GM12865 (cell line): ENCODE data around the gene EMP1.

Source experiments
- DNase-seq: peaks from one replicate; pipeline ENCODE4 v3.0.0; 2010; ENCODE audit warnings: low read depth
- H3K4me3 ChIP-seq: 2 replicates; pipeline ENCODE4 v1.5.1; 2011; ENCODE audit warnings: mild to moderate bottlenecking, low read depth, low read length, control low read depth
- TF ChIP-seq, protein P1 (sequence below): IDR thresholded peaks from 2 replicates; pipeline ENCODE4 v1.5.1; 2011; ENCODE audit warnings: low read length, control low read depth, low read depth, inconsistent platforms; ENCODE audit not compliant: insufficient read depth; ENCODE audit errors: missing control alignments

Gene EMP1

DNA sequence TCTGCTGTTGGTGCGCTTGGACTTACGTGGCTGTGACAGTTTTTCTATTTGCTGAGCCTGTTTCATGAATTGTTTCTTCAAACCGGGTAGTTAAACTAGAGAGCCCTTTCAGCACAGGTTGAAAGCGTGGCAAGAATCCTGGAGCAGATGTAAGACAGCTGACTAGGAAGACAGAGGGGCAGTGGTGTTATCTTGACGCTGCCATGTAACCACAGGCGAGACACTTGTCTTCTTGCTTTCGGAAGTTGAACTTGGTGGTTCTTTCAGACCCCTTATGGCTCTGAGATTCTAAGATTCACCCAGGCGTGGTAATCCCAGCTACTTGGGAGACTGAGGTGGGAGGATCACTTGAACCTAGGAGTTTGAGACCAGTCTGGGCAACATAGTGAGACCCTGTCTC, 4.3 kb downstream of the EMP1 start:
- no peak overlapping the region for H3K4me3 ChIP-seq
- no peak for DNase-seq
- TF ChIP-seq, protein P1, sequence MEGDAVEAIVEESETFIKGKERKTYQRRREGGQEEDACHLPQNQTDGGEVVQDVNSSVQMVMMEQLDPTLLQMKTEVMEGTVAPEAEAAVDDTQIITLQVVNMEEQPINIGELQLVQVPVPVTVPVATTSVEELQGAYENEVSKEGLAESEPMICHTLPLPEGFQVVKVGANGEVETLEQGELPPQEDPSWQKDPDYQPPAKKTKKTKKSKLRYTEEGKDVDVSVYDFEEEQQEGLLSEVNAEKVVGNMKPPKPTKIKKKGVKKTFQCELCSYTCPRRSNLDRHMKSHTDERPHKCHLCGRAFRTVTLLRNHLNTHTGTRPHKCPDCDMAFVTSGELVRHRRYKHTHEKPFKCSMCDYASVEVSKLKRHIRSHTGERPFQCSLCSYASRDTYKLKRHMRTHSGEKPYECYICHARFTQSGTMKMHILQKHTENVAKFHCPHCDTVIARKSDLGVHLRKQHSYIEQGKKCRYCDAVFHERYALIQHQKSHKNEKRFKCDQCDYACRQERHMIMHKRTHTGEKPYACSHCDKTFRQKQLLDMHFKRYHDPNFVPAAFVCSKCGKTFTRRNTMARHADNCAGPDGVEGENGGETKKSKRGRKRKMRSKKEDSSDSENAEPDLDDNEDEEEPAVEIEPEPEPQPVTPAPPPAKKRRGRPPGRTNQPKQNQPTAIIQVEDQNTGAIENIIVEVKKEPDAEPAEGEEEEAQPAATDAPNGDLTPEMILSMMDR: no peak

DNA sequence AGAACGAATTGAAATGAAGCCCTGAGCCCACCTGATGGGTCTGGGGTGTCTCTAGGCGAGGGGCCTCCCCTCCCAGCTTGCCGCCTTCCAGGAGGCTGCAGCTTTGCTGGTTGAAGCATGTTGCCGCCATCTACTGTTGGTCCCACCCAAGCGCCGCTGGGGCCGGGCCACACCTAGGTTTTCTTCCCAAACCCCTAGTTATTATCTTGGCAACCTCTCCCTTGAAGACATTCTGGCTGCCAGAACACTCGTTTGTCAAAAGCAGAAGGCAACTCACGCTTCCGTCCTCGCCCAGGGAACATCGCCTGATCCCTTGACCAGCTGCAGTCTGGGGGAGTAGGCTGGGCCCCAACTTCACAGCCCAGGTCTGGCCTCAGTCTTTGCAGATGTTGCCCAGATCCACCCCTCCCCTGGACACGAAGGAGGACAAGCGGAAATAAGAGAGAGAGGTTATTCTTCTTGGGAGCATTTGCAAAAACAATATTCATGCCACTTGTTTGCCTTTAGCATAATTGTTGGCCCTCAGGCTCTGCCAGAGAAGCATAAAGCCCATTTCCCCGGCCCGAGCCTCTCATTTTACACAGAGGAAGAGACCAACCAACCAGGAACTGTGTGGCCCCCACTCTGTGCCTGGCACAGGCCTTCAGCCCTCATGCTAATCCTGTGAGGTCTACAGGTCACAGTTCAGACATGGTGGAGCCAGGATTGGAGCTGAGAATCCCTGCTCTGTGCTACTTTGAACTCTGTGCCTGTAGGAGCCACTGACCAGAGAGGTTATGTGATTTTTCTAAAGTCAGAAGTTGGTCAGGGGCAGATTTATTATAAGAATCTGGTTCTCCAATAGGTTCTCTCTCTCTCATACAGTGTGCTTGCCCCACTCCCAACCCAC, 6.8 kb downstream of the EMP1 start:
- TF ChIP-seq, protein P1: peak; percentile 17
- peak; percentile 4 for DNase-seq
- no peak overlapping the region for H3K4me3 ChIP-seq

DNA sequence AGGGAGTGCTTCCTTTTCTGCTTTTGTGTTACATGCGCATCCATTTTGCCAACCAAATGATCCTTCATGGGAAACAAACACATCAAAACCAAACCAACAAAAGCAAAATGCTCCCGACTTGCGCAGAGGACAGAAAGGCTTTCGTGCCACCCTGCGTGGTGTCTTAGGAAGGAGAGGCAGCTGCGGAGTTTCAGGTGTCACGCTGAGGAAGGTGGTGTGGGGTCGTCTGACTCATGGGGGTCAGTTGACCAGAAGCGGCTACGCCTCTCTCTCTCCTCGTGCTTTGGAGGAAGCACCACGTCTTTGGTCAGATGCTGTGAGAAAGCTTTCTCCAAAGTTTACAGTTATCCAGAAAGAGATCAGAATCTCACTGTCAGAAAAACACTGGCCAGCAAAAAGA, 7.9 kb downstream of the EMP1 start:
- H3K4me3 ChIP-seq: no peak overlapping the region
- TF ChIP-seq, protein P1: no peak
- no peak for DNase-seq

DNA sequence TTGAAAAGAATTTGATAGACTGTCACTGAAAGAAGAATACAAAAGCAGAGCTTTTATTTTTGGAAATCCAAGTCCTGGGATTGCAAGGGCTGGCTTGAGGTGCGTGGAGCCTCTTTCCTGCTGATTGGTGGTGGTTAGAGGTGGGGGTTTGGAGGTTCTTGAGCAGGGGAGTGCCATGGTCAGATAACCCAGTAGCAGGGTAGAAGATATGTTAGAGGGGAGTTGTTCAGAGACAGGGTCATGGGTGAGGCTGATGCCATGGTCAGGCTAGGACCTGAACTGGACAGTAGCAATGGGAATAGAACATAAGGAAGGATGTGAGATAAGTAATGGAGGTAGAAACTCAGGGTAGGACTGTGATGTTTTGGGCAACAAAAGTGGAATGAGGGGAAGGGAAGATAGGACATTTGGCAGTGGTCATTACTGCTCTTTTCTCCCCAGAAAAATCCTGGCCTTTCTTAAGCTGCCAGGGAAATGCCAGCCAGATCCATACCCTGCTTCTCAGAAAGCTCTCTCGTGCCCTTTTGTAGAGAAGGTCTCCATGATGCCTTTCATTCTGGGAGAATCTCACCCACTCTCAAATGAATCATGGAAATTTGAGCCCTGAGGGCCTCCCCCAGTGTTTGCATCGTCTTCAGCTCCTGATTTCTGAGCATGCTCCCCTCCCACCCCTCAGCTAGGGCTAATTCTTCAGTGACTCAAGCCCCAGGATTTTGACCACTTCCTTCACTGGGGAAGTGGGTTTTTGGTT, 9.5 kb downstream of the EMP1 start:
- no peak for DNase-seq
- TF ChIP-seq, protein P1: no peak
- no peak overlapping the region for H3K4me3 ChIP-seq

DNA sequence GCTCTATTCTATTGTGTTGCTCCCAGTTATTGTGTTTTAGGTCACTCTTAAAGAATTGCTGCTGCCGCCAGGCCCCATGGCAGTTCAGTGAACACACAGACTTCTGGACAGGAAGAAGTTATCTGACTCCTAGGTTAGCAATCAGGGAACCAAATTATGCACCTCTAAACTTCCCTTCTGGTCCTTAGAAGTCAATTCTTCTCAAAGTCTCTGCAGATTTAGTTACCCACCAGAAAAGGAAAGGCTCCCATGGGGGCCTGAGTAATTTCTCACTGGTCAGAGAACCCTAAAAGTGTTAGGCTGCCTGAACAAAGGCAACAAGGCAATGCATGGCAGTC, 10.0 kb downstream of the EMP1 start:
- H3K4me3 ChIP-seq: no peak overlapping the region
- TF ChIP-seq, protein P1: no peak
- no peak for DNase-seq

DNA sequence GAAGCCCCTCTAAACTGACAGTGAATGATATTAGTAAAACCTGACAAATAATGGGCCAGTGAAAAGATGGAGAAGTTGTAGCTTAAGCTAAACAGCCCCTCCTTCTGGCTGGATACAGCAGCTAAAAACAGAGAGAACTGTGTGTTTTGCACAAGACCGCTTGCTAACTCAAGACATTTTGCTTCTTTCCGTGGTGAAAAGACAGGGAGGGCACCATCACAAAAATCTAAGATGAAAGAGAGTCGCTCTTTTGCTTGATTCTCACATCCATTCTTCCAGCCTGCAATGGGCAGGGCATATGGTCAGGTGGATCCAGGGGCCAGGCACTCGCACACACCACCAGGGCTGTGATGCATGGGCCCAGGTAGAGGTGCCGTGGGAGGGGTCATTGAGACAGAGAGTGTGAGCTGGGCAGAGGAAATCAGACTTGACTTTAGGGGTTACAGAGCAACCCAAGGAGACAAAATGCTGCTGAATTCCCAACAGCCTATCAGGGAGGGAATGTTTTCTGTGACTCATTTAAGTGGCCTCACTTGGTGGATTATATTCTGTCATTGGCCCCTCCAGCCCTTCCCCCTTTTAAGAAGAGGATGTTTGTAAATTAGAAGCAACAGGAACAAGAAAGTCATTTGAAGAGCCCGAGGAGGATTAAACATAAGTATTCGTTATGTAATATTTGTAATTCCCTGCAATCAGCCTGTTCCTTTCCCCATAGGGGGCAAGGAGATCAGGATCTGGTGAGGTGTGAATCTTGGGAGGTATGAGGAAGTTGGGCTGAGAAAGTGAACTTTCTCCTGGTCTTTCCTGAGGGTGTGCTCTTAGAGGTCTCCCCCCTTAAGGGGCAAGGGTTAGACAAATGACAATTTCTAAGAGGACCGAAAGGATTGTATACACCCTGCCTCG, 12.3 kb downstream of the EMP1 start:
- DNase-seq: peak; percentile 31
- no peak overlapping the region for H3K4me3 ChIP-seq
- TF ChIP-seq, protein P1: peak; percentile 32
